RWPE2 (cell line): ENCODE data around the gene STX11.

ENCODE experiments used
- ATAC-seq: fragments of 200-7000 bp; cut with Tn5 transposase; 3 replicates; pipeline ENCODE4 v1.9.1; 2021; ENCODE audit warnings: low read depth
- DNase-seq: peaks from one replicate; pipeline ENCODE4 v3.0.0-alpha.2; 2020; ENCODE audit warnings: low spot score
- H3K27ac ChIP-seq: fragments of 450-650 bp; 2 replicates; pipeline ENCODE4 v1.5.1; 2017; ENCODE audit warnings: mild to moderate bottlenecking; ENCODE audit not compliant: poor library complexity, severe bottlenecking
- H3K27me3 ChIP-seq: fragments of 250-450 bp; sonication (Bioruptor Pico); 2 replicates; pipeline ENCODE4 v1.5.1; 2021; ENCODE audit warnings: mild to moderate bottlenecking, moderate library complexity; ENCODE audit not compliant: insufficient read depth, poor library complexity, severe bottlenecking
- H3K36me3 ChIP-seq: fragments of 250-450 bp; sonication (Bioruptor Pico); 2 replicates; pipeline ENCODE4 v1.5.1; 2020; ENCODE audit warnings: low read depth, mild to moderate bottlenecking, moderate library complexity
- H3K4me1 ChIP-seq: fragments of 250-450 bp; sonication (Bioruptor Pico); 2 replicates; pipeline ENCODE4 v1.5.1; 2021; ENCODE audit warnings: mild to moderate bottlenecking, moderate library complexity; ENCODE audit not compliant: insufficient read depth, poor library complexity, severe bottlenecking
- H3K4me3 ChIP-seq: fragments of 250-450 bp; sonication (Bioruptor Pico); 2 replicates; pipeline ENCODE4 v1.5.1; 2021; ENCODE audit warnings: mild to moderate bottlenecking, moderate library complexity; ENCODE audit not compliant: severe bottlenecking
- H3K9me3 ChIP-seq: fragments of 250-450 bp; sonication (Bioruptor Pico); 2 replicates; pipeline ENCODE4 v1.5.1; 2021; ENCODE audit warnings: mild to moderate bottlenecking, moderate library complexity; ENCODE audit not compliant: severe bottlenecking
- CTCF ChIP-seq: fragments of 450-650 bp; IDR thresholded peaks from one replicate; pipeline ENCODE4 v1.5.1; 2017; ENCODE audit warnings: mild to moderate bottlenecking, moderate library complexity; ENCODE audit not compliant: poor library complexity, severe bottlenecking

STX11 gene

GRCh38 chr6:144149894-144150709 lies at the start of gene STX11:
Gene STX11 (plus strand): TSS chr6:144150517. CDS start chr6:144186628, 36,111 bp downstream.
- DNase-seq, result no peak
- no peak within 1 kb of the TSS for H3K27ac ChIP-seq

GRCh38 chr6:144103026-144103563 lies 47.2 kb upstream of the STX11 start:
- Histone ChIP-seq H3K27ac (no peak overlapping the region), H3K36me3 (no peaks in the 10 kb centered on the region), H3K4me1 (no peaks in the 10 kb centered on the region), H3K4me3 (no peak overlapping the region), H3K9me3 (no peaks in the 10 kb centered on the region), H3K27me3 (no peaks in the 10 kb centered on the region)
- no peak for TF ChIP-seq CTCF
- ATAC-seq (no peak), DNase-seq (no peak)

More at GRCh38 chr6:144149894-144150709, at the start of gene STX11:
- ATAC-seq, result peak; percentile 83
- H3K27me3 ChIP-seq, result no peaks in the 10 kb centered on the region
- H3K4me1 ChIP-seq, result no peaks in the 10 kb centered on the region
- H3K9me3 ChIP-seq, result no peaks in the 10 kb centered on the region
- H3K36me3 ChIP-seq, result no peaks in the 10 kb centered on the region
- H3K4me3 ChIP-seq, result peak within 1 kb of the TSS; percentile 60
- TF ChIP-seq CTCF, result no peak

GRCh38 chr6:144104488-144104887 lies 45.8 kb upstream of the STX11 start:
- no peak for ATAC-seq
- Histone ChIP-seq H3K4me3 (no peak overlapping the region), H3K4me1 (no peaks in the 10 kb centered on the region), H3K27ac (no peak overlapping the region), H3K36me3 (no peaks in the 10 kb centered on the region), H3K27me3 (no peaks in the 10 kb centered on the region), H3K9me3 (no peaks in the 10 kb centered on the region)
- DNase-seq, result no peak
- TF ChIP-seq CTCF, result no peak

- ATAC-seq, result peak; percentile 82
- Histone ChIP-seq H3K9me3 (no peaks in the 10 kb centered on the region), H3K4me1 (no peaks in the 10 kb centered on the region), H3K27me3 (no peaks in the 10 kb centered on the region), H3K36me3 (no peaks in the 10 kb centered on the region), H3K4me3 (no peak overlapping the region), H3K27ac (no peak overlapping the region)
- DNase-seq, result no peak
- peak; percentile 90 for TF ChIP-seq CTCF
These were observed 45.3 kb upstream of the STX11 start for GRCh38 chr6:144104898-144105487.
